ENCODE measurements around the gene SLC4A5.
"Not testable (repeated sequence)": the region's sequence is repeated elsewhere in the genome, so short reads cannot be mapped to it uniquely, and the experiment has no call there.

Gene SLC4A5

DNA sequence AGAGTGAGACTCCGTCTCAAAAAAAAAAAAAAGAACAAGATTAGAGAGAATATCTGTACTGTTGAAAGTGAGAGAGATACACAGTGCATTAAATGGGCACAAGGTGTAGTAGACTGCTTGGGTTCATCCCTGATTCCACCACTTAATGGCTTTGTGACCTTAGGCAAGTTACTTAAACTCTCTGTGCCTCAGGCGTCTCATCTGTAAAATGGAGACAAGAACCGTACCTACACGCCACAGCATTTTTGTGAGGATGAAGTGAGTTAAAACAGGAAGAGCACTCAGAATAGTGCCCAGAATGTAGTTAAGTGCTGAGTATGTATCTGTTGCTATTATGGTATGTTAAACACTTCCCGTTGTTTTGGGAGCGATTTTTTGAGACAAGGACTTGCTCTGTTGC is 80.5 kb downstream of the SLC4A5 start:
- DNase-seq, result no peak

DNA sequence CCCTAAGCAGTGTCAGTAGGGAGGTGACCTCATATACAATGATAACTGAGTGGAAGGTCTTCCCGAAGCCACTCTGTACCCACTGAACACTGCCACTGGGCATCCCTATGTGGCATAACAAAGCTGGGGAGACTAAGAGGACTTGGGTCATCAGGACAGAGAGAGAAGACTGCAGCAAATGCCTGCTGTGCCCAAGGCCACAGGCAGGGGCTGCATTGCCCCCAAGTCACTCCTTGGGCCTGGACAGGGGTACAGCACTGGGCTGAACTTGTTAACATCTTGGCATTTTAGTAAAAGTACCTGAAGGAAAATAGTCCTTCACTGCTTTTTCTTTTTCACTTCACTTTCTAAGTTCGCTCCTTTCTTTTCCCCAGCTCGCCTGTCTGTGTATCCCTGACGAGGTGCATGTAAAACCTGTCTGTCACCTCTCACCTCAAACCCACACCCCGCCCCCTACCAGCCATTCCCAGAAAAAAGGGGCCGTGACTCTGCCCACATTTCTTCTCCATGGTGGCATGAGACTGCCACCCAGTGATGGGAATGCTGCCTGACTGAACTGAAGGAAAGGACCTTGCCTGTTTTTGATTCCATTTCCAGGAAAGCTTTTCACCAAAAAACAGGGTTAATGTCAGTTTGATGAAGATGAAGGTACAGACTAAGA is 81.9 kb downstream of the SLC4A5 start:
- no peak for DNase-seq

DNA sequence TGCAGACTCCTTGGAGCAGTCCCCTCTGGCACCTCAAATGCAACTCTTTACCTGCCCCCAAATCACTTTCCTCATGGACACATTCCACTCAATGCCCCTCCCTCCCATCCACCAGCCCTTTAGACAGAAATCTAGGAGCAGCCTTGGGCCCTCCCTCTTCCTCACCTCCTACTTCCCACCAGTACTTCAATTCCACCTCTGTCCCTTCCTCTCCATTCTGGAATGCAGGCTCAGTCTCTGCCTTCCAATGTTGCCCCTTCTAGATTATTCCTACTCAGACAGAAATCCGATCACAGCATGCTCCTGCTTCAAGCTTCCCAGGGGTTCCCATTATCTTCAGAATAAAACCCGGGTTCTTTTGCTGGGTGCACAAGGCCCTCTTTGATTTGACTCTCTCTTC is 82.7 kb downstream of the SLC4A5 start:
- DNase-seq, result no peak

DNA sequence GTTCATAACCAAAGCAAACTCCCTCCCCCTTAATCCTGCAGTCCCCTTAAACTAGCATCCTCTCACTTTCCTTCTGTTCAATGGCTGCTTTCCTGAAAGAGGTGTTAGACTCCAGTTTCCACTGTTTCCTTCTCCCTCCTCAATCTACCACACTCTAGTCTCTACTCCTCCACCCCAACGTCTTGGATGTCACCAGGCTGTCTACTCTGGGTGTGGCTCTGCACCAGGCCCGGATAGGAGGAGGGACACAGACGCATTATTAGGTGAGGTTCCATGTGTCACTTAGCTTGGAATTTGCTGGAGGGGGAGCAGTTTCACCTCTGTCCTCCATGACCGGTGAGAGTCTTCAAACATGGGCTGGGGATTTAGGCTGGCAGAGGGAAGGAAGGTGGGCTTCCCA is 83.5 kb downstream of the SLC4A5 start:
- DNase-seq, result no peak

DNA sequence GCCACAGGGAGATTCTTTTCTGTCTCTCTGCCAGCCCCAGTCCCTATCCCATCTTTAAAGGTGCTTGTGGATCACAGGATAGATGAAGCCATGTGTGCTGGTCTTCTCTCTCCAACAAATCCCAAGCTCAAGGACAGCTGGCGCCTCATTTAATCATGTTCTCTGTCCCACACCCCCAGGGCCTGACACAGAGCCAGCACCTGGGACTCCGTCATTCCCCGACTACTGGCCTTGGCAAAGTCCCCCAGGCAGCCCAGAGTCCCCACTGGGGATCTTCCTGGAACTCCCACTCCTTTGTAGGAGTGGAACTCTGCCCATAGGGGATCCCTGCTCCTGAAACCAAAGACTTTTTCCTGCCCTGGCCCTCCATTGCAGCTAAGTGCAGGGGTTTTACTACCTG is 84.0 kb downstream of the SLC4A5 start:
- no peak for DNase-seq

DNA sequence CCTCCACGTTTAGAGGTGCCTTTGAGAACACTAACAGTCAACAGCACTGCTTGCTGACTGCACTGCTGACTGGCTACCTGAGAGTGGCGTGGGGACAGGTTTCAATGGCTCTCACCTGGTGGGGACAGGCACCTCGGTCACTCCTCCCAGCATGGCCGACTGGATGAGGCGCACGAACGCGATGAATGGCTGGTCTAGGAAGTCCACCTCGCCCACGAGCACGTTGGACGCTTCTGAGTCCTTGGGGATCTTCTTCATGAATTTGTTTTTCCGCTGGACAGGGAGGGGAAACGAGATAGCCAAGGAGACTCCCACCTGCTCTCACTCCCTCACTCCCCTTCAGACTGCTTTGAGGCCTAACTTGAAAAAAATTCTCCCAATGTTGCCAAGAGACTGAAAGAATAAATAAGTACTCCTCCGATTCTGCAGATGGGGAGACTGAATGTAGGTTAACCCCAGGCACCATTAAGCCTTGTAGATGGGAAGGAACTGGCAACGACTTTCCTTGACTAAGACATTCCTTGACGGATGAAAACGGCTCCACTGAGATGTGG is 87.5 kb downstream of the SLC4A5 start:
- DNase-seq, result no peak

DNA sequence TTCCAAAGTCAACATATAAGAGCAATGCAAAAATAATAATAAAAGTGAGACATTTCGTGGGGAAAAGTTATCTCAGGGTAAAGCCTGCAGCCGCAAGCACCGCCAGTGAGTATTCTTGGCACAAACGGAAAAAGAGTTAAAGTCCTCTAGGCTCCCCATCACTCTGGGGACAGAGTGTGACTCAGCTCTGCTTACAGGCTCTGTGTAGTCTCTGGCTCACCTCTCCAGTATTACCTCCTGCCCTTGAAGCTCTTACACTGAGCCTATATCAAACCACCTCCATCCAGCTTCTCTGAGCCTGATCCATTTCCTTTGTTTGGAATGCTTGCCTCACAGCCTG is 89.3 kb downstream of the SLC4A5 start:
- DNase-seq, result no peak

DNA sequence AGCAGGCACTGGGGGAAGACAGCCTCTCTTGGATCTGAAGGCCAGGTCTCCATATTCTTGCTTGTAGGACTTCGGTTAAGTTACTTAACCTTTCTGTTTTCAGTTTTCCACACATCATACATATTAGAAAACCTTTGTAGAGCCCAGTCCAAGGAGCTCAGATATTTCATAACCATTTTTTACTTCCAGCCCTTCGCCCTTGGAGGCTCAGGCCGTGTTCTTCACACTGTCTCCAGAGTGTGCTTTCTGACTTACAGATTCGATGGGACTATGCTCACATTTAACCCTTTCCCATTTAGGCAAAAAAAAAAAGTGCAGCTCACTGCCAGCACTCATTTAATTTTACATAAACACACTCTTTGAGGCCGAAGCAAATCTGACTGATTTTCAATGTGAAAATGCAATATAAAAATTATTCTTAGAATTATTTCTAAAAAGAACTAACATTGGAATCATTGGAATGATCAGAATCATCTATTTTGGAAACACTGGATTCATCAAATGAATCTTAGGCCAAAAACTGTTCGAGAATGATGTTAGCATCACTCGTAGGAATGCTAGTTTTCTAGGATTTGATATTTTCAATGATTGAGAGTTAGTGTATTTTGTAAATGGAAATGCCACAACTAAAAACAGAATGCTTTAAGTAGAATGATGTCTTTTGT is 89.8 kb downstream of the SLC4A5 start:
- DNase-seq, result no peak

DNA sequence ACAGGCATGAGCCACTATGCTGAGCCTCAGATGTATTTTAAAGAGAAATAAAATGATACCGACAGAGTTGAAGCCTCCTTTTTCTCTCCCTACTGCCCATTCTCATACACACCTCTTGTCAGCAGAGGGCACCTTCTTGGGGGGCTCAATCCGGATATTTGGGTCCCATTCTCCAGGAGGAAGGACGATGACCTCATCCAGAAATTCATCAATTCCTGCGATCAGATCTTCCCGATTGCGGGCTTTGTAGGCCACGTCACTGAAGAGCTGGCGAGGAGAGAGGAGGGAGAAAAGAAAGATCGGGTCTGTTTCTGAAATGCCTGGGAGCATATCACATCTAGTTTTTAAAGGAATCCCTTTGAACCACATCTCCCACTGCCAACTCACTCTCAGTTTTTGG is 90.4 kb downstream of the SLC4A5 start:
- DNase-seq, result no peak

DNA sequence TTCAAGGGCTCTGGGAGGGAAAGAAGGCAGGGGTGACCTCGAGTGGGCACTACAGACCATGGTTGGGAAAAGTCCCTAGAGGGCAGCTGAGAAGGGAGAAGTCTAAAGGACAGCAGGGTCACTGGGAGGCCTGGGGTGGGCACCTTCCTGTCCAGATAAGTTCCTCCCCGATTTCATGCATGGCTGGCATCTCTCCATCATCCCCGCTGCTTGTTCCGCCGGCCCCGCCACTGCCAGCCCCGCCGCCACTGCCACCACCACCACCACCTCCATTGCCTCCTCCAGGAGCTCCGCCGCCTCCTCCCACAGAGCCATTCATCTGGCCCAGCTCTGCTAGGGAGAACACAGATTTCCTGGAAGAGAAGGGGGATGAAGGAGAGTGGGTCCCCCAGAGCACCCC is 91.2 kb downstream of the SLC4A5 start:
- DNase-seq, result no peak

DNA sequence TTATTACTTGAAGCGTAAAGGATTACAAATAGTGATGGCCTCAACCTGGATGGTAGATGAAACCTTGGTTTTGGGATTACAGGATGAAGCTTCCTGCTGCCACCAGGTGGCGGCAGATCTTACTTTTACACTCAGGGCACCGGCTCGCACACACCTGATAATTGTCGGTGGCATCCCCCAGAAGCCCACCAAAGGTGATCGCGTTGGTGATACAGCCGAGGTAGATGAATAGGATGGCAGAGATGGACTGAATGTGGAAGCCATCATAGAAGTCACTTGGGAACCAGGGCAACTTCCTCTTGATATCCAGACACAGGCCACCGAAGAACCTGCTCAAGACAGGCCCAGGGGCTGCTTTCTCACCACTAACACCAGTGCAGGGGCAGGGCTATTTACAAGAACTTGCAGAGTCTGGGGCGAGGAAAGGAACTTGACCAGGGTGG is 93.0 kb downstream of the SLC4A5 start:
- DNase-seq, result peak in 1 of 2 donors; percentile 36

DNA sequence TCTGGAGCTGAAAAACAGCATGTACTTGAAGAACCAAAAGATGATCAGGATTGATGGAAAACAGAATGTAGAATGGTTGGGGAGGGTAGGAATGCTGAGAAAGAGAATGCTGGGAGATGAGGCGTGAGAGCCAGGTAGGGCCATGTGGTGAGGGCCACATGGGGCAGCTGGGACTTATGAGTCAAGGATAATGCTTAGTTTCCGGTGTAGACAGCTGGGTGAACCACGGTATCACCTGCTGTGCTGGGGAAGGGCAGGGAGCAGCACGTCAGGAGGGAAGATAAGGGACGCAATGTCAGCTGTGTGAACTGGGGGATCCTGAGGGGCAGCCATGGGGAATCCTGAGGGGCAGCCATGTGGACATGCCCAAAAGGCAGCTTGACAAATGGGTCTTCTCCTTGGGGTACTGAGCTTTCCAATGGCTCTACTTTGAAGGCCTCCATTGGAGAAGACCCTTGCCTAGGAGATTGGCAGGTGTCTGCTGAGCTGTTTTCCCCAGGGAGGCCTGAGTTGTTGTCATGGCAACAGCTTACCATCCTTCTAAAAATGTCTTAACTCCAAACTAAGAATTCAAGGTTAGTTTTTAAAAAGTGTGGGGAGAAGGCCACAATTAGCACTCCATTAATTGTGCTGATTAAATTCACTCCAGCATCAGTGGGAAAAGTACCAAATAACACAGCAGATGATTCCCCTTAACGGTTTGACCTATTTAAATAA is 93.7 kb downstream of the SLC4A5 start:
- no peak for DNase-seq

DNA sequence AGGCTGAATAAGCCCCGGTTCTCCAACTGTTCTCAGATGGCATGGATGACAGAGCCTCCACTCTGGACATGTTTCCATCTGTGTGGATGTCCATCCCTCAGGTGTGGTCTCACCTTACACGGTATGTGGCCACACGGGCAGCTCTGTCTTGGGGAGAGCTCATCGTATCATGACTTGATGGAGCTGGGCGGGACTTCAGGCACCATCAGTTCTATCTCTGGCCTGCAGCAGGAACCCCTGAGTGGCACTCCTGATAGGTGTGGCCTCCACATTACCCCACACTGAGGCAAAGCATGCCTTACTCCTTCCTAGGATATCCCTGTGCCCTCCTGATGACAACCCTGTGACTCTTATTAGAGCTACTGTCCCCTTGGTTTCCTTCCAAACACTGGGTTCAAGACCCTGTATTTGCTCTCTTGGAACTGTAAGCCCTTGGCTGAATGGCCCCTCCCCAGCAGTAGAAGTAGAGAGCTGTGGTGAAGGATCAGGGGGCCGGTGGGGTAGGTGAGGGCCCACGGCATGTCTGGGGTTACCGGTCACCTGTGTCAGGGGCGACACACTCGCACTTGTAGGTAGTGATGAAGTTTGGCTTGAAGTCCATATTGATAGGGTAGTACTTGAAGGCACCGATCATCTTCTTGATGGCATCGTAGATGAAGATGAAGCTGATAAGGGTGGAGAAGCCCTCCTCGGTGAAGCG is 96.6 kb downstream of the SLC4A5 start:
- DNase-seq, result no peak

DNA sequence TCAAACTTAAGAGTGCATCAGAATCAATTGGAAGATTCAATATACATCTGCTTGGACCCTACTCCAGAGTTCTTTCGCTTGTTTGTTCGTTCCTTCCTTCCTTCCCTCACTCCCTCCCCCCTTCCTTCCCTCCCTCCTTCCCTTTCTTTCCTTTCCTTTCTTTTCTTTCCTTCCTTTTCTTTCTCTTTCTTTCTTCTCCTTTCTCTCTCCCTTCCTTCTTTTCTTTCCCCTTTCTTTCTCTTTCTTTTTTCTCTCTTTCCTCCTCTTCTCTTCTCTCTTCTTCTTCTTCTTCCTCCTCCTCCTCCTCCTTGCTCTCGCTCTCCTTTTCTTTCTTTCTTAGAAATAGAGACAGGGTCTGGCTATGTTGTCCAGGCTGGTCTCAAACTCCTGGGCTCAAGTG is 98.9 kb downstream of the SLC4A5 start:
- no peak for DNase-seq

DNA sequence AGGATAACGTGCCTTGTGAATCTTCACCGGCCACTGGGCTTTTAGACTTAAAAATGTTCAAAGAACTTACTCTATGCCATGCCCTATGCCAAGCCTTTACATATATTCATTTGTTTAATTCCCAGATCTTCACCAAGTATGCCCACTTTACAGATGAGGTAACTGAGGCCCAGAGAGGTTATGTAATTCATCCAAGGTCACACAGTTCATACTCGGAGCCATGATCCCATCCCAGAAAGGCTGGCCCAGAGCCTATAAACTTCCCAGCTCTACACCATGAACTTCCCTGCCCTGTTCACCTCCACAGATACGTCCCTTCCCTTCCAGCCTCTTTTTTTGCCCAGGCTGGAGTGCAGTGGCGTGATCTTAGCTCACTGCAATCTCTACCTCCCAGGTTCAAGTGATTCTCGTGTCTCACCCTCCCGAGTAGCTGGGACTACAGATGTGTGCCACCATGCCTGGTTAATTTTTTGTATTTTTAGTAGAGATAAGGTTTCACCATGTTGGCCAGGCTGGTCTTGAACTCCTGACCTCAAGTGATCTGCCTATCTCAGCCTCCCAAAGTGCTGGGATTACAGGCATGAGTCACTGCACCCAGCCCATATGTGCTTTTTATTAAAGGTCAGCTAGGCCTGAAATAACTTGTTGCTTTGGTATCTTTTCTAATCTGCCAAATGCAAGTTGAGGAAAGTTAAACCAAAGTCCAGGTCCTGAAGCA is 100.7 kb downstream of the SLC4A5 start:
- DNase-seq, result no peak

DNA sequence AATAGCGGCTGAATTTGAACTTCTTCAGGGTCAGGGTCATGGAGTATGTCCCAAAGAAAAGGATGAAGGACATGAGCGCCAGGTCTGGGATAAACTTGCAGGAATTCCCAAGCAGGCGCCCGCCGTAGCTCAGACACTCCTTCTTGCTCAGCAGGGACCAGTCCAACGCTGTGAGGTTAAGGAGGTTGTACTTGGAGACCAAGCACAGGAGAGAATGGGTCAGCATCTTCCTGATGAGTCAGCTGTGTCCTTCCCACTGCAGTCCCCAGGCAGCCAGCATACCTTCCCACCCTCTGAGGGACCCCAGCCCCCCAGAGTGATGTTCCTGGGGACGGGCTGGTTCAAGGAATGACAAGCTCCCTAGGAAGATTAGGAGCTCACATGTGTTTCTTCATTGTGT is 103.9 kb downstream of the SLC4A5 start:
- DNase-seq, result no peak

DNA sequence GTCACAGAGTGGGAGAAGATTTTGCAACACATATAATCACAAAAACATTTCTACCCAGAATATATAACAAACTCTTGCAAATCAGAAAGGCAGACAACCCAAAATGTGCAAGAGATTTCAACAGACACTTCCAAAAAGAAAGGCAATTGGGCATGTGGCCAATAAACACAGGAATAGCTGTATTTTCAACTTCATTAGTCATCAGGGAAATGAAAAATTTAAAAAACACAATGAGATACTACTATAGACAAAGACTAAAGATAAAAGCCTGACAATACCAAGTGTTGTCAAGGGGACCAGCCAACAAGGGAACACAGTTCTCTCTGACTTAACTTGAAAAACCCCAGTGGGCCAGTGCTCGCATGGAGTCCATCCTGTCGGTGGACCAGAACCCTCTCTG is 104.3 kb downstream of the SLC4A5 start:
- DNase-seq, result peak in 1 of 2 donors; percentile 11

DNA sequence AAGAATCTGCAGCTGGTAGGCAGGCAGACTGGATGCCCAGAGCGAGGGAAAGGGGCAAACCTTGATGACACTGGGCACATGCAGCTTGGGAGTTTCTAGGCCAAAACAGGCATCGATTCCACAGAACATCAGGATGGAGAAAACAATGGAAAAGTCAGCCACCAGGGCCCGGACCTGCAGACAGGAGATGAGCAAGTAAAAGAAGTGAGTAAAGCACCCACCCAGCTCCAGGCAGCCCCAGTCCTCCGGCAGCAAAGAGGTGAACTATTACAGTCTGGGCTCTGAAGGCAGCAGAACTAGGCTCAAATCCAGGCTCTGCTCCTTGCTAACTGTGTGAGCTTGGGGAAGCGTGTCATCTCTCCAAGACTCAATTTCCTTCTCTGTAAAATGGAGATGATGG is 108.2 kb downstream of the SLC4A5 start:
- DNase-seq, result no peak

DNA sequence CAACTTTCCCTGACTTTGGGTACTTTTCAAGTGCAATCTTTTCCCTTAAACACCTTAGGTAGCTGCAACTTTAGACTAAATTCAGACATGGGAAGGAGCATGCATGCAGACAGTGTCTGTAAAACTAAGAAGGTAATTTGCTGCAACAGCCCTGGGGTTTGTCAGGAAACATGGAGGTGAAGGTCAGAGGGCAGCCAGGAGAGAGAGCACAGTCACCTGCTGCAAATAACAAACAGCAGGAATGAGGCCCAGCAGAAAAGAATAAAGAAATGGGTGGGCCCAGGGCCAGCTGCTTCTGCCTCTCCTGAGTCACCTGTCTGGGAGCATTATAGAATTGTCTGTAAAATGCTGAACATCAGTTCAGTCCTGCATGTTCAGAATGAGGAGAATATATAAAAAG is 109.6 kb downstream of the SLC4A5 start:
- DNase-seq, result no peak

DNA sequence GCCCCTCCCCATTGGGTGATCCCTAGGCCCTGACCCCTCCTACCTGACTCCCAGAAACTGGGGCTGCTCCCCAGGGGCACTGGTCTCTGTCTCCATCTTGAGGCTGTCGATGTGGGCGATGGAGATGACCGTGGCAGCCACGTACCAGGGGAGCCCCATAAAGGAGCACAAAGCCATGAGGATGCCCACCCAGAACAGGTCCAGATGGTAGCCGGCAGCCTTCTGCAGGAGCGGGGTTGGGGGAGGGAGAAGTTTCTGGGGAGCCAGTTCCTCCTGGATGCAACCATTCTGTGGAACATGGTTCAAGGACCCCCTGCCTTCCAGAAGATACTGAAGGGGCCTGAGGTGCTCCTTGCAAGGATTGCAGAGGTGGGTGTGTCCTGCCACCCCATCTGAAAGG is 110.8 kb downstream of the SLC4A5 start:
- DNase-seq, result no peak

DNA sequence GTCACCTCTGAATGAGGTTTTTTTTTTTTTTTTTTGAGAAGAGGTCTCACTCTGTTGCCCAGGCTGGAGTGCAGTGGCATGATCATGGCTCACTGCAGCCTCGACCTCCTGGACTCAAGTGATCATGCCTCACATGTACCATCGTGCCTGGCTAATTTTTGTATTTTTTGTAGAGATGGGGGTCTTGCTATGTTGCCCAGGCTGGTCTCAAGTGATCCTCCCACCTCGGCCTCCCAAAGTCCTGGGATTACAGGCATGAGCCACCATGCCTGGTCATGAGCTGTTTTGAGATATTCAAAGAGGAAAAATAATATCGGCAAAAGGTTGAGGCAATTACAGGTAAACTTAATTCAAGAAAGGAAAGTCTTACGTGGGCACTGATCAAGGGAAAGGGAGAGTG is 113.4 kb downstream of the SLC4A5 start:
- DNase-seq, result not testable (repeated sequence)

DNA sequence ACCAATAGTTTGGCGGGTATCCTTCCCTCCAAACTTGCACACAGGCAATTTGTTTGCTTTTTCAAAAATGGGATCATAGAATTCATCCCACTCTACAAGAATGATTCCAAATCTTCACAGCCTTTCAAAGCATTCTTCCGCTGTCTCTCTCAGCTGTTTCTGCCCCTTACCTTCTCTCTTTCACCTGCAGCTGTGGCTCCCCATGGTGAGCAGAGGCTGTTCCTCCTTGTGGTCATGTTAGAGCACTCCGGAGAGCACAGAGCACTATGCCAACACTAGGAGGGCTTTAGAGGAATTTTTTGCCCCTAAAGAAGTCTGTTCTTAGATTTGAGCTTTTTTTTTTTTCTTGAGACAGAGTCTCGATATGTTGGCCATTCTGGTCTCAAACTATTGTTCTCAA is 114.4 kb downstream of the SLC4A5 start:
- no peak for DNase-seq

DNA sequence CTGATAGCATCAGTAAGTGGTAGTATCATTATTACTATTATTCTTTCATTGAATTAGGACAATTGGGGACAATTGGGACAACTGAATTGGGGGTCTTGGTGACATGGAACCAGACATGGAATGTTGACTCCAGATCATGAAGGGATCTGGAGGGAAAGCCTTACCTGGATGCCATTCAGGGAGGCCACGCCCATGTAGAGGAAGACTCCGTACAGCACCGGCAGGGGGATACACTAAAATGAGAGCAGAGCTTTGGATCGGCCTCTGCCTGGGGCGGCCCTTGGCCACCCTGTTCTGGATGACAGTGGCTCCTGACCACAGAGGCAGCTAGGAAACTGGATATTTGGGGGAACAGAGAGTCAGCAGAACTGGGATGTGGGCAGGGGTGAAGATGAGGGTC is 115.6 kb downstream of the SLC4A5 start:
- DNase-seq, result no peak

Data from inflammatory macrophage treated with lipopolysaccharide for 1 hour (primary cell).